GM23338 (cell line): Measurements from ENCODE around the gene ZNF346. TPM values are rescaled to one million over a fixed set of nuclear protein-coding genes. Genes with fewer than 3 reads are reported as not detected.
"Not testable (repeated sequence)": the region's sequence is repeated elsewhere in the genome, so short reads cannot be mapped to it uniquely, and the experiment has no call there.

Experiments used
- ATAC-seq: fragments of 200-7000 bp; cut with Tn5 transposase; 3 replicates; pipeline ENCODE4 v1.9.1; 2020
- DNase-seq: peaks from one replicate; pipeline ENCODE4 v3.0.0-alpha.2; 2015; ENCODE audit warnings: low spot score
- H2AFZ ChIP-seq: fragments of 200-600 bp; sonication (generic); 2 replicates; pipeline ENCODE4 v1.8.0; 2016; ENCODE audit warnings: antibody characterized with exemption, mild to moderate bottlenecking, moderate library complexity
- H3F3A ChIP-seq: fragments of 200-600 bp; sonication (generic); replicated peaks from 2 replicates; pipeline ENCODE4 v1.8.0; 2017; ENCODE audit warnings: antibody characterized with exemption, mixed run types, low read depth
- H3K27ac ChIP-seq: fragments of 200-600 bp; sonication (generic); 2 replicates; pipeline ENCODE4 v1.6.1; 2016; ENCODE audit warnings: low read depth
- H3K27me3 ChIP-seq: fragments of 200-600 bp; sonication (generic); 2 replicates; pipeline ENCODE4 v1.8.0; 2016; ENCODE audit warnings: mild to moderate bottlenecking, mixed run types, moderate library complexity; ENCODE audit not compliant: insufficient read depth
- H3K36me3 ChIP-seq: fragments of 200-600 bp; sonication (generic); 2 replicates; pipeline ENCODE4 v1.8.0; 2016; ENCODE audit warnings: mild to moderate bottlenecking; ENCODE audit not compliant: insufficient read depth
- H3K4me1 ChIP-seq: fragments of 200-600 bp; sonication (generic); 2 replicates; pipeline ENCODE4 v1.8.0; 2016; ENCODE audit warnings: mild to moderate bottlenecking, moderate library complexity; ENCODE audit not compliant: insufficient read depth
- H3K4me2 ChIP-seq: fragments of 200-600 bp; sonication (generic); 2 replicates; pipeline ENCODE4 v1.7.1; 2017; ENCODE audit warnings: mixed run types
- H3K4me3 ChIP-seq: fragments of 200-600 bp; sonication (generic); 2 replicates; pipeline ENCODE4 v1.6.1; 2016; ENCODE audit warnings: mixed run types
- H3K79me2 ChIP-seq: fragments of 200-600 bp; sonication (generic); replicated peaks from 2 replicates; pipeline ENCODE4 v1.8.0; 2017; ENCODE audit warnings: mild to moderate bottlenecking; ENCODE audit not compliant: insufficient read depth
- H3K9me2 ChIP-seq: fragments of 200-600 bp; sonication (generic); 2 replicates; pipeline ENCODE4 v1.8.0; 2017; ENCODE audit not compliant: insufficient read depth
- H4K20me1 ChIP-seq: fragments of 200-600 bp; sonication (generic); replicated peaks from 2 replicates; pipeline ENCODE4 v1.8.0; 2017; ENCODE audit warnings: mild to moderate bottlenecking; ENCODE audit not compliant: insufficient read depth
- H3K27ac Mint-ChIP-seq: 2 replicates; pipeline ENCODE4 v1.8.0; 2020; ENCODE audit warnings: inconsistent platforms, mild to moderate bottlenecking, moderate library complexity, mixed read lengths
- H3K27me3 Mint-ChIP-seq: 3 replicates; pipeline ENCODE4 v1.8.0; 2022; ENCODE audit warnings: low read depth, mild to moderate bottlenecking, moderate library complexity, mixed read lengths, inconsistent platforms; ENCODE audit not compliant: insufficient read depth, poor library complexity
- H3K36me3 Mint-ChIP-seq: 3 replicates; pipeline ENCODE4 v1.8.0; 2021; ENCODE audit warnings: low read depth, mild to moderate bottlenecking, inconsistent platforms, moderate library complexity, mixed read lengths
- H3K4me1 Mint-ChIP-seq: 3 replicates; pipeline ENCODE4 v1.8.0; 2020; ENCODE audit warnings: mild to moderate bottlenecking, inconsistent platforms, mixed read lengths
- H3K4me3 Mint-ChIP-seq: 3 replicates; pipeline ENCODE4 v1.8.0; 2021; ENCODE audit warnings: moderate library complexity, mild to moderate bottlenecking, inconsistent platforms, mixed read lengths
- H3K9me3 Mint-ChIP-seq: 3 replicates; pipeline ENCODE4 v1.8.0; 2020; ENCODE audit warnings: moderate library complexity, mild to moderate bottlenecking, inconsistent platforms, mixed read lengths
- CREB1 ChIP-seq: fragments of 250-450 bp; sonication (Bioruptor Pico); IDR thresholded peaks from 2 replicates; pipeline ENCODE4 v1.5.0; 2020; ENCODE audit warnings: low read depth, mild to moderate bottlenecking, moderate library complexity
- EZH2 ChIP-seq: fragments of 200-600 bp; sonication (generic); IDR thresholded peaks from one replicate; pipeline ENCODE4 v1.8.0; 2017; ENCODE audit warnings: antibody characterized with exemption, mild to moderate bottlenecking, low read depth; ENCODE audit not compliant: unreplicated experiment
- EZH2phosphoT487 ChIP-seq: fragments of 200-600 bp; sonication (generic); IDR thresholded peaks from one replicate; pipeline ENCODE4 v1.8.1; 2018; ENCODE audit warnings: antibody characterized with exemption; ENCODE audit not compliant: unreplicated experiment
- NANOG ChIP-seq: IDR thresholded peaks from 2 replicates; pipeline ENCODE4 v1.6.1; 2016; ENCODE audit warnings: antibody characterized with exemption, borderline replicate concordance
- ZNF114 ChIP-seq: fragments of 250-450 bp; sonication (Bioruptor Pico); IDR thresholded peaks from 2 replicates; pipeline ENCODE4 v1.5.0; 2020; ENCODE audit warnings: mild to moderate bottlenecking, moderate library complexity
- ZNF331 ChIP-seq: fragments of 250-450 bp; sonication (Bioruptor Pico); IDR thresholded peaks from 2 replicates; pipeline ENCODE4 v1.5.0; 2020; ENCODE audit warnings: low read depth, mild to moderate bottlenecking, moderate library complexity
- polyA plus RNA-seq: library from polyadenylated mRNA; unstranded; fragments of >200 nt; fragmentation: Nextera tagmentation; extraction: Ambion mirVana; gene quantifications from 2 replicates; pipeline ENCODE4 v1.2.1, GENCODE V29; 2016
- total RNA-seq: library from RNA; depleted of rRNA; stranded (reverse); fragments of >200 nt; shearing (Covaris generic); gene quantifications from 2 replicates; pipeline ENCODE4 v1.2.3, GENCODE V29; 2014
- TF ChIP-seq, protein P1 (sequence below), 2 experiments: fragments of 200-600 bp in 1 of 2; sonication (generic) in 1 of 2; conservative IDR thresholded peaks; 2 replicates each; pipeline versions ENCODE4 v1.5.1 to v1.6.1; 2016 to 2017; ENCODE audit warnings: antibody characterized with exemption in 2 of 2, low read depth in 2 of 2, mild to moderate bottlenecking in 2 of 2, moderate library complexity in 1 of 2
- TF ChIP-seq, protein P2 (sequence below): IDR thresholded peaks from 2 replicates; pipeline ENCODE4 v1.6.1; 2016; ENCODE audit warnings: antibody characterized with exemption
- TF ChIP-seq, protein P3 (sequence below): IDR thresholded peaks from one replicate; pipeline ENCODE4 v1.6.1; 2018; ENCODE audit warnings: antibody characterized with exemption; ENCODE audit not compliant: unreplicated experiment

The ZNF346 gene
- total and polyA plus RNA-seq, 2 experiments from 2014 or later = 11.0 to 27.2 TPM

DNA sequence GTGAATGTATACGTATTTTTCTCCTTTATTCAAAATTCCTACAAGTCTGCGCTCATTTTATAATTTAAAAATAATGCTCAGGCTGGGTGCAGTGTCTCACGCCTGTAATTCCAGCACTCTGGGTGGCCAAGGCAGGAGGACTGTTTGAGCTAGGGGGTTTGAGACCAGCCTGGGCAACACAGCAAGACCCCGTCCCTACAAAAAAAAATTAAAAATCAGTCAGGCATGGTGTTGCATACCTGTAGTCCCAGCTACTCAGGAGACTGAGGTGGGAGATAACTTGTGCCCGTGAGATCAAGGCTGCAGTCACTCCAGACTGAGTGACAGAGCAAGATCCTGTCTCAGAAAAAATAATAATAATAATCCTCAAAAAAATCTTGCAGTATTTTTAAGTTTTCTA, 23.7 kb upstream of the ZNF346 start:
- Mint-ChIP-seq H3K9me3 (peaks cover 20% of the 10 kb centered on the region), H3K36me3 (peaks cover 34% of the 10 kb centered on the region), H3K27ac (no peak overlapping the region), H3K4me3 (no peak overlapping the region), H3K4me1 (peaks cover 4% of the 10 kb centered on the region), H3K27me3 (peaks cover 5% of the 10 kb centered on the region)
- no peak for DNase-seq
- H3K4me2 ChIP-seq = no peak overlapping the region
- H3F3A ChIP-seq = no peaks in the 10 kb centered on the region
- no peak overlapping the region for H2AFZ ChIP-seq
- H3K79me2 ChIP-seq = peaks cover 99% of the 10 kb centered on the region
- no peaks in the 10 kb centered on the region for H3K27me3 ChIP-seq
- H3K9me2 ChIP-seq = no peaks in the 10 kb centered on the region
- H3K27ac ChIP-seq = no peak overlapping the region
- no peak for ATAC-seq
- H3K4me3 ChIP-seq = no peak overlapping the region
- peaks cover 6% of the 10 kb centered on the region for H3K36me3 ChIP-seq
- 0 out of 2 replicates have a peak, but pooled peaks cover 7% of the 10 kb centered on the region for H3K4me1 ChIP-seq
- TF ChIP-seq EZH2phosphoT487 (no peak), CREB1 (CRISPR knock-in tag) (no peak), EZH2 (no peak), NANOG (no peak), ZNF114 (CRISPR knock-in tag) (no peak), ZNF331 (CRISPR knock-in tag) (no peak)
- TF ChIP-seq, protein P1, sequence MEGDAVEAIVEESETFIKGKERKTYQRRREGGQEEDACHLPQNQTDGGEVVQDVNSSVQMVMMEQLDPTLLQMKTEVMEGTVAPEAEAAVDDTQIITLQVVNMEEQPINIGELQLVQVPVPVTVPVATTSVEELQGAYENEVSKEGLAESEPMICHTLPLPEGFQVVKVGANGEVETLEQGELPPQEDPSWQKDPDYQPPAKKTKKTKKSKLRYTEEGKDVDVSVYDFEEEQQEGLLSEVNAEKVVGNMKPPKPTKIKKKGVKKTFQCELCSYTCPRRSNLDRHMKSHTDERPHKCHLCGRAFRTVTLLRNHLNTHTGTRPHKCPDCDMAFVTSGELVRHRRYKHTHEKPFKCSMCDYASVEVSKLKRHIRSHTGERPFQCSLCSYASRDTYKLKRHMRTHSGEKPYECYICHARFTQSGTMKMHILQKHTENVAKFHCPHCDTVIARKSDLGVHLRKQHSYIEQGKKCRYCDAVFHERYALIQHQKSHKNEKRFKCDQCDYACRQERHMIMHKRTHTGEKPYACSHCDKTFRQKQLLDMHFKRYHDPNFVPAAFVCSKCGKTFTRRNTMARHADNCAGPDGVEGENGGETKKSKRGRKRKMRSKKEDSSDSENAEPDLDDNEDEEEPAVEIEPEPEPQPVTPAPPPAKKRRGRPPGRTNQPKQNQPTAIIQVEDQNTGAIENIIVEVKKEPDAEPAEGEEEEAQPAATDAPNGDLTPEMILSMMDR (conservative IDR thresholded peaks at IDR 0.05; ENCODE audit: low read depth in 2 of 2) = no peak
- TF ChIP-seq, protein P2, sequence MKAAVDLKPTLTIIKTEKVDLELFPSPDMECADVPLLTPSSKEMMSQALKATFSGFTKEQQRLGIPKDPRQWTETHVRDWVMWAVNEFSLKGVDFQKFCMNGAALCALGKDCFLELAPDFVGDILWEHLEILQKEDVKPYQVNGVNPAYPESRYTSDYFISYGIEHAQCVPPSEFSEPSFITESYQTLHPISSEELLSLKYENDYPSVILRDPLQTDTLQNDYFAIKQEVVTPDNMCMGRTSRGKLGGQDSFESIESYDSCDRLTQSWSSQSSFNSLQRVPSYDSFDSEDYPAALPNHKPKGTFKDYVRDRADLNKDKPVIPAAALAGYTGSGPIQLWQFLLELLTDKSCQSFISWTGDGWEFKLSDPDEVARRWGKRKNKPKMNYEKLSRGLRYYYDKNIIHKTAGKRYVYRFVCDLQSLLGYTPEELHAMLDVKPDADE = no peak
- TF ChIP-seq, protein P3, sequence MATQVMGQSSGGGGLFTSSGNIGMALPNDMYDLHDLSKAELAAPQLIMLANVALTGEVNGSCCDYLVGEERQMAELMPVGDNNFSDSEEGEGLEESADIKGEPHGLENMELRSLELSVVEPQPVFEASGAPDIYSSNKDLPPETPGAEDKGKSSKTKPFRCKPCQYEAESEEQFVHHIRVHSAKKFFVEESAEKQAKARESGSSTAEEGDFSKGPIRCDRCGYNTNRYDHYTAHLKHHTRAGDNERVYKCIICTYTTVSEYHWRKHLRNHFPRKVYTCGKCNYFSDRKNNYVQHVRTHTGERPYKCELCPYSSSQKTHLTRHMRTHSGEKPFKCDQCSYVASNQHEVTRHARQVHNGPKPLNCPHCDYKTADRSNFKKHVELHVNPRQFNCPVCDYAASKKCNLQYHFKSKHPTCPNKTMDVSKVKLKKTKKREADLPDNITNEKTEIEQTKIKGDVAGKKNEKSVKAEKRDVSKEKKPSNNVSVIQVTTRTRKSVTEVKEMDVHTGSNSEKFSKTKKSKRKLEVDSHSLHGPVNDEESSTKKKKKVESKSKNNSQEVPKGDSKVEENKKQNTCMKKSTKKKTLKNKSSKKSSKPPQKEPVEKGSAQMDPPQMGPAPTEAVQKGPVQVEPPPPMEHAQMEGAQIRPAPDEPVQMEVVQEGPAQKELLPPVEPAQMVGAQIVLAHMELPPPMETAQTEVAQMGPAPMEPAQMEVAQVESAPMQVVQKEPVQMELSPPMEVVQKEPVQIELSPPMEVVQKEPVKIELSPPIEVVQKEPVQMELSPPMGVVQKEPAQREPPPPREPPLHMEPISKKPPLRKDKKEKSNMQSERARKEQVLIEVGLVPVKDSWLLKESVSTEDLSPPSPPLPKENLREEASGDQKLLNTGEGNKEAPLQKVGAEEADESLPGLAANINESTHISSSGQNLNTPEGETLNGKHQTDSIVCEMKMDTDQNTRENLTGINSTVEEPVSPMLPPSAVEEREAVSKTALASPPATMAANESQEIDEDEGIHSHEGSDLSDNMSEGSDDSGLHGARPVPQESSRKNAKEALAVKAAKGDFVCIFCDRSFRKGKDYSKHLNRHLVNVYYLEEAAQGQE = no peak
- peaks cover 52% of the 10 kb centered on the region for H4K20me1 ChIP-seq

DNA sequence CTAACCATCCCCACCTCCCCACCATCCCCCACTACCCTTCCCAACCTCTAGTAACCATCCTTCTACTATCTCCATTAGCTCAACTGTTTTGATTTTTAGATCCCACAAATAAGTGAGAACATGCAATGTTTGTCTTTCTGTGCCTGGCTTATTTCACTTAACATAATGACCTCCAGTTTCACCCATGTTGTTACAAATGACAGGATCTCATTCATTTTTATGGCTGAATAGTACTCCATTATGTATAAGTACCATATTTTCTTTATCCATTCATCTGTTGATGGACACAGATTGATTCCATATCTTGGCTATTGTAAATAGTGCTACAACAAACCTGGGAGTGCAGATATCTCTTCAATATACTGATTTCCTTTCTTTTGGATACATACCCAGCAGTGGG, 23.0 kb upstream of the ZNF346 start:
- Mint-ChIP-seq H3K36me3 (peaks cover 27% of the 10 kb centered on the region), H3K9me3 (peaks cover 13% of the 10 kb centered on the region), H3K4me1 (peaks cover 10% of the 10 kb centered on the region)
- not testable (repeated sequence) for H3K27ac Mint-ChIP-seq, H3K27me3 Mint-ChIP-seq, H3K36me3 ChIP-seq, H2AFZ ChIP-seq, H3K9me2 ChIP-seq, ATAC-seq, DNase-seq, H3K4me3 Mint-ChIP-seq, H3K4me3 ChIP-seq, H3K4me2 ChIP-seq, H3K27me3 ChIP-seq, H3K27ac ChIP-seq, H3F3A ChIP-seq
- Histone ChIP-seq H4K20me1 (peaks cover 52% of the 10 kb centered on the region), H3K4me1 (peaks cover 14% of the 10 kb centered on the region; the same call in 1 of the 2 replicates), H3K79me2 (peaks cover 99% of the 10 kb centered on the region)
